HCT116 (cell line): ENCODE results near the gene TMEM184A. TPM values are rescaled to one million over a fixed set of nuclear protein-coding genes. Genes with fewer than 3 reads are reported as not detected.
A peak's percentile ranks its signal among the peaks of the same experiment; 100 is the strongest.

Source experiments
- ATAC-seq: fragments of 200-7000 bp; cut with Tn5 transposase; 2 replicates; pipeline ENCODE4 v1.9.1; 2020; ENCODE audit warnings: mild to moderate bottlenecking, moderate library complexity
- BruUV-seq: library from RNA; stranded (reverse); fragments of 400-500 nt; replicated peaks from 2 replicates; lab custom pipeline; 2021; lab: Mats Ljungman, UMichigan
- CTCF ChIA-PET: fragments of 300-600 bp; sonication (Branson Sonifier 250); formaldehyde crosslinking; loops from one replicate; lab custom pipeline; 2021; ENCODE audit warnings: antibody characterized with exemption; lab: Charles Lee
- POLR2A ChIA-PET: fragments of 300-600, 350-600 bp; sonication (Branson Sonifier 250); formaldehyde crosslinking; loops from one replicate; lab custom pipeline; 2021; ENCODE audit warnings: antibody characterized with exemption; lab: Charles Lee
- RAD21 ChIA-PET, 2 experiments: fragments of 300-600 bp; sonication (Branson Sonifier 250); formaldehyde crosslinking; loops; one replicate each; lab custom pipeline; 2023; ENCODE audit warnings: low total read pairs in 2 of 2; ENCODE audit not compliant: uncharacterized antibody in 2 of 2, unreplicated experiment in 2 of 2, low non-redundant PET in 1 of 2; lab: Charles Lee
- DNase-seq: peaks from one replicate; pipeline ENCODE4 v3.0.0-alpha.2; 2010; ENCODE audit warnings: low read depth, low spot score
- H2AFZ ChIP-seq: fragments of 200-600 bp; shearing (Covaris generic), sonication (generic); 2 replicates; pipeline ENCODE4 v1.6.1; 2017; ENCODE audit warnings: low read depth, mixed run types, mixed read lengths, antibody characterized with exemption, low read length; ENCODE audit not compliant: poor library complexity, severe bottlenecking
- H3K27ac ChIP-seq: 2 replicates; pipeline ENCODE4 v1.5.1; 2012; ENCODE audit warnings: low read depth, low read length
- H3K27me3 ChIP-seq: fragments of 200-600 bp; sonication (generic); 2 replicates; pipeline ENCODE4 v1.6.1; 2016; ENCODE audit warnings: mixed run types, low read length, mixed read lengths; ENCODE audit not compliant: insufficient read depth
- H3K36me3 ChIP-seq, 2 experiments: fragments of 200-500 bp in 1 of 2; fragments of 200-600 bp in 1 of 2; sonication (Bioruptor generic) in 1 of 2; sonication (generic) in 1 of 2; 2 replicates each; pipeline versions ENCODE4 v1.5.1 to v1.6.1; 2014 to 2016; ENCODE audit warnings: low read length in 2 of 2, inconsistent platforms in 1 of 2, mixed read lengths in 1 of 2, mixed run types in 1 of 2; ENCODE audit not compliant: insufficient read depth in 2 of 2, control insufficient read depth in 1 of 2
- H3K4me1 ChIP-seq, 2 experiments: fragments of 200-600 bp in 1 of 2; sonication (generic) in 1 of 2; 2 replicates each; pipeline versions ENCODE4 v1.5.1 to v1.6.1; 2012 to 2017; ENCODE audit warnings: low read length in 2 of 2, inconsistent platforms in 1 of 2, mild to moderate bottlenecking in 1 of 2, mixed read lengths in 1 of 2, mixed run types in 1 of 2, moderate library complexity in 1 of 2; ENCODE audit not compliant: insufficient read depth in 2 of 2, control insufficient read depth in 1 of 2
- H3K4me2 ChIP-seq: fragments of 200-600 bp; sonication (generic); 2 replicates; pipeline ENCODE4 v1.6.1; 2017; ENCODE audit warnings: mixed run types, low read length, mixed read lengths
- H3K4me3 ChIP-seq, 2 experiments: fragments of 200-600 bp in 1 of 2; sonication (generic) in 1 of 2; replicated peaks in 1 of 2; 2 replicates each; pipeline ENCODE4 v1.5.1; 2011 to 2016; ENCODE audit warnings: low read length in 2 of 2, control low read depth in 1 of 2, low read depth in 1 of 2, mild to moderate bottlenecking in 1 of 2, mixed read lengths in 1 of 2, mixed run types in 1 of 2
- H3K79me2 ChIP-seq: fragments of 200-600 bp; sonication (generic); 2 replicates; pipeline ENCODE4 v1.6.1; 2017; ENCODE audit warnings: mild to moderate bottlenecking, mixed run types, low read length, moderate library complexity, mixed read lengths; ENCODE audit not compliant: insufficient read depth
- H3K9ac ChIP-seq: fragments of 200-600 bp; sonication (generic); 2 replicates; pipeline ENCODE4 v1.6.1; 2016; ENCODE audit warnings: low read length, mixed read lengths
- H3K9me2 ChIP-seq: fragments of 200-600 bp; sonication (generic), shearing (Covaris generic); 2 replicates; pipeline ENCODE4 v1.6.1; 2017; ENCODE audit warnings: mixed run types, mild to moderate bottlenecking, moderate library complexity; ENCODE audit not compliant: insufficient read depth
- H3K9me3 ChIP-seq, 2 experiments: fragments of 200-500 bp in 1 of 2; fragments of 200-600 bp in 1 of 2; sonication (Bioruptor generic) in 1 of 2; sonication (generic) in 1 of 2; 2 replicates each; pipeline ENCODE4 v1.6.1; 2014 to 2017; ENCODE audit warnings: low read length in 2 of 2, mixed read lengths in 2 of 2, inconsistent platforms in 1 of 2, low read depth in 1 of 2, mild to moderate bottlenecking in 1 of 2, mixed run types in 1 of 2, moderate library complexity in 1 of 2; ENCODE audit not compliant: control insufficient read depth in 1 of 2, insufficient read depth in 1 of 2
- H4K20me1 ChIP-seq: fragments of 200-600 bp; sonication (generic), shearing (Covaris generic); 2 replicates; pipeline ENCODE4 v1.6.1; 2017; ENCODE audit warnings: mixed run types, mild to moderate bottlenecking, moderate library complexity; ENCODE audit not compliant: insufficient read depth
- CEBPB ChIP-seq: IDR thresholded peaks from 2 replicates; pipeline ENCODE4 v1.6.1; 2012; ENCODE audit warnings: low read depth
- ELF1 ChIP-seq: IDR thresholded peaks from 2 replicates; pipeline ENCODE4 v1.6.1; 2012; ENCODE audit warnings: low read depth, borderline replicate concordance
- EZH2 ChIP-seq: fragments of 200-600 bp; sonication (generic); IDR thresholded peaks from 2 replicates; pipeline ENCODE4 v1.6.1; 2017; ENCODE audit warnings: antibody characterized with exemption, mixed run types
- EZH2phosphoT487 ChIP-seq: fragments of 200-600 bp; IDR thresholded peaks from 2 replicates; pipeline ENCODE4 v1.6.1; 2018; ENCODE audit warnings: antibody characterized with exemption, borderline replicate concordance
- POLR2A ChIP-seq: IDR thresholded peaks from 2 replicates; pipeline ENCODE4 v1.7.0; 2011; ENCODE audit warnings: borderline replicate concordance; ENCODE audit not compliant: insufficient read depth, insufficient read length; ENCODE audit errors: extremely low read depth
- RAD21 ChIP-seq: IDR thresholded peaks from 2 replicates; pipeline ENCODE4 v1.6.1; 2012; ENCODE audit warnings: low read depth, mild to moderate bottlenecking
- SIN3A ChIP-seq: IDR thresholded peaks from 2 replicates; pipeline ENCODE4 v1.6.1; 2012; ENCODE audit warnings: low read depth
- SP1 ChIP-seq: IDR thresholded peaks from 2 replicates; pipeline ENCODE4 v1.6.1; 2012; ENCODE audit warnings: low read depth
- SRF ChIP-seq: IDR thresholded peaks from 2 replicates; pipeline ENCODE4 v1.6.1; 2012; ENCODE audit warnings: low read depth
- TCF7L2 ChIP-seq: IDR thresholded peaks from 2 replicates; pipeline ENCODE4 v1.7.0; 2011; ENCODE audit warnings: borderline replicate concordance, inconsistent platforms; ENCODE audit not compliant: insufficient read depth, insufficient read length; ENCODE audit errors: extremely low read depth
- YY1 ChIP-seq: IDR thresholded peaks from 2 replicates; pipeline ENCODE4 v1.6.1; 2011; ENCODE audit warnings: low read length, low read depth, moderate library complexity, mild to moderate bottlenecking; ENCODE audit not compliant: insufficient replicate concordance; ENCODE audit errors: extremely low read depth
- ZNF274 ChIP-seq: fragments of 200-500 bp; sonication (Bioruptor generic); IDR thresholded peaks from 2 replicates; pipeline ENCODE4 v1.6.1; 2014; ENCODE audit warnings: mild to moderate bottlenecking, low read depth, low read length, inconsistent platforms
- intact Hi-C: fragments of 100-400 bp; cut with micrococcal nuclease; formaldehyde crosslinking; loops from 2 replicates; pipeline ENCODE4 v1.10.0; 2022
- total RNA-seq: library from RNA; stranded (reverse); gene quantifications from one replicate; pipeline ENCODE4 v1.2.1, GENCODE V29; 2021; ENCODE audit not compliant: unreplicated experiment
- TF ChIP-seq, protein P1 (sequence below): IDR thresholded peaks from 2 replicates; pipeline ENCODE4 v1.6.1; 2011; ENCODE audit warnings: mild to moderate bottlenecking, low read length, moderate library complexity; ENCODE audit not compliant: insufficient replicate concordance; ENCODE audit errors: extremely low read depth
- TF ChIP-seq, protein P2 (sequence below): IDR thresholded peaks from 2 replicates; pipeline ENCODE4 v1.6.1; 2012
- TF ChIP-seq, protein P3 (sequence below): IDR thresholded peaks from 2 replicates; pipeline ENCODE4 v1.6.1; 2012; ENCODE audit warnings: low read depth

The TMEM184A gene
- total RNA-seq, 1 experiment from 2014 or later, result 34.8 TPM

DNA sequence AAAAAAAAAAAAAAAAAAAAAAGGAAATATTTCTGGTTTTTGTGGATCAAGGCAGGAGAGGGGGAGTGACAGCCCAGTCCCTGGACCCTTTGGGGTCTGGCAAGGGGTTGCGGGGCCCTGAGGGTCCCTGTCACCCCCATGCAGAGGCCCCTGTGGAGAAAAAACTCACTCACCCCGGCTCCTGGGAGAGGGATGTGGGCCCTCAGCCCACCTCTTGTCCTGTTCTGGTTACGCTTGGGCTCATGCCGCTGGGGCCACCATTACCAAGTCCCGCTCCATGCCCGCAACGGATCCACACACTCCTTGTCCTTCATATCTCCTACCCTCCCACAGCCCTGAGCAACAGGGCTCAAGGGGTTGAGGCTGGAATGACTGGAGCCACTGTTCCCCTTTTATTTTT is 1.0 kb upstream of the TMEM184A start:
- peak overlapping the region; percentile 99 for H3K27ac ChIP-seq
- POLR2A ChIA-PET, result interaction anchor here (1.6 to 2.0 kb wide), 2 partner anchors 20 to 51 kb away, joined by 5 to 13 read pairs; no protein-coding TSS in a partner anchor

DNA sequence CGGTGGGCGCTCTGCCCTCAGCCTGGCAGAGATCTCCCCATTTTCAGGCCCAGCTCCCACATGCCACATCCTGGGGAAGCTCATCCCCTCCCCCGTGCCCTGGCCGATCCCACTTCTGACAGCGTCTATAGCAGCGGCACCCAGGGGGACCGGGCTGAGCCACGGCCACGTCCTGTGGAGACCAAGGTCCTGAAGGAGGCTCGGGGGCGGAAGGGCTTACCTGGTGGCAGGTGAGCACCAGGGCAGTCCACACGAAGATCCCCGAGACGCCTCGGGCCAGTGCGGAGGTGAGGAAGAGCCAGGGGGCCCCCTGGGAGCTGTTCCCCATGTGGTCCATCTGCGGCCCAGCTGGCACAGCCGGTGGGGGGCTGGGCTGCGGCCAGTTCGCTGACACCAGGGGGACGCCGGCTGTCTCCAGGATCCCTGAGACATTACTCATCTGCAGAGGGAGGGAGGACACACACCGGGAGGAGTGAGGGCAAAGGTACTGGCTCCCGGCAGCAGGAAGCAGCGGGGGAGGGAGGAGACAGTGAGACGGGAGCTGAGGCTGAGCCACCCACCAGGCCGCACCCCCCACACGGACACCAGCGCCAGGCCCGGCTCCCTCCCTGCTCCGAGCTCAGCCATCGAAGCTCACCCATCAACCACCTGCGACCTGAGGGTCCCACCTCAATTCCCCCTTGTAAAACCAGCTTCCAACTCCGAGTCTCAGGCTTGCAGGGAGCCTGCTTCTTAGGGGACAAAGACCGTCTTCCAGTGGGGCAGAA is 776 bp downstream of the TMEM184A start:
- ChIA-PET CTCF (interaction anchor here (0.7 to 2.7 kb wide), 9 partner anchors 18 to 654 kb away, joined by 3 to 31 read pairs (median 5); no protein-coding TSS in a partner anchor), POLR2A (interaction anchor here (0.8 to 2.0 kb wide), 4 partner anchors 10 to 49 kb away, joined by 3 to 13 read pairs (median 4); no protein-coding TSS in a partner anchor), RAD21 (interaction anchor here in 1 of 2 experiments (1.2 to 1.6 kb wide), 2 partner anchors 18 to 49 kb away, joined by 3 to 7 read pairs; no protein-coding TSS in a partner anchor)
- peak overlapping the region; percentile 99 for H3K27ac ChIP-seq
- H3K9me3 ChIP-seq, result no peaks in the 10 kb centered on the region
- no peaks in the 10 kb centered on the region for H3K27me3 ChIP-seq
- no peaks in the 10 kb centered on the region for H3K36me3 ChIP-seq
- intact Hi-C loops, result loop anchor here (2.0 kb wide), 1 partner anchor 136 kb away; no protein-coding TSS in a partner anchor
- peak overlapping the region; percentile 61 to 66 for H3K4me3 ChIP-seq
- peaks cover 32 to 58% of the 10 kb centered on the region in 2 experiments for H3K4me1 ChIP-seq
- H3K79me2 ChIP-seq, result peaks cover 9% of the 10 kb centered on the region; the same call in 1 of the 2 replicates
- peak overlapping the region; percentile 86 for H3K9ac ChIP-seq
- no TSS peak for BruUV-seq
- DNase-seq (no peak), ATAC-seq (peak; percentile 71)
- H4K20me1 ChIP-seq, result no peaks in the 10 kb centered on the region
- H3K9me2 ChIP-seq, result no peaks in the 10 kb centered on the region
- H3K4me2 ChIP-seq, result peak overlapping the region; percentile 98
- H2AFZ ChIP-seq, result no peak overlapping the region
- TF ChIP-seq RAD21 (no peak), POLR2A (peak; percentile 10), YY1 (no peak)
- TF ChIP-seq, protein P1, sequence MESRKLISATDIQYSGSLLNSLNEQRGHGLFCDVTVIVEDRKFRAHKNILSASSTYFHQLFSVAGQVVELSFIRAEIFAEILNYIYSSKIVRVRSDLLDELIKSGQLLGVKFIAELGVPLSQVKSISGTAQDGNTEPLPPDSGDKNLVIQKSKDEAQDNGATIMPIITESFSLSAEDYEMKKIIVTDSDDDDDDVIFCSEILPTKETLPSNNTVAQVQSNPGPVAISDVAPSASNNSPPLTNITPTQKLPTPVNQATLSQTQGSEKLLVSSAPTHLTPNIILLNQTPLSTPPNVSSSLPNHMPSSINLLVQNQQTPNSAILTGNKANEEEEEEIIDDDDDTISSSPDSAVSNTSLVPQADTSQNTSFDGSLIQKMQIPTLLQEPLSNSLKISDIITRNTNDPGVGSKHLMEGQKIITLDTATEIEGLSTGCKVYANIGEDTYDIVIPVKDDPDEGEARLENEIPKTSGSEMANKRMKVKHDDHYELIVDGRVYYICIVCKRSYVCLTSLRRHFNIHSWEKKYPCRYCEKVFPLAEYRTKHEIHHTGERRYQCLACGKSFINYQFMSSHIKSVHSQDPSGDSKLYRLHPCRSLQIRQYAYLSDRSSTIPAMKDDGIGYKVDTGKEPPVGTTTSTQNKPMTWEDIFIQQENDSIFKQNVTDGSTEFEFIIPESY, result no peak
- TF ChIP-seq, protein P2, sequence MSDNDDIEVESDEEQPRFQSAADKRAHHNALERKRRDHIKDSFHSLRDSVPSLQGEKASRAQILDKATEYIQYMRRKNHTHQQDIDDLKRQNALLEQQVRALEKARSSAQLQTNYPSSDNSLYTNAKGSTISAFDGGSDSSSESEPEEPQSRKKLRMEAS, result no peak
- TF ChIP-seq, protein P3, sequence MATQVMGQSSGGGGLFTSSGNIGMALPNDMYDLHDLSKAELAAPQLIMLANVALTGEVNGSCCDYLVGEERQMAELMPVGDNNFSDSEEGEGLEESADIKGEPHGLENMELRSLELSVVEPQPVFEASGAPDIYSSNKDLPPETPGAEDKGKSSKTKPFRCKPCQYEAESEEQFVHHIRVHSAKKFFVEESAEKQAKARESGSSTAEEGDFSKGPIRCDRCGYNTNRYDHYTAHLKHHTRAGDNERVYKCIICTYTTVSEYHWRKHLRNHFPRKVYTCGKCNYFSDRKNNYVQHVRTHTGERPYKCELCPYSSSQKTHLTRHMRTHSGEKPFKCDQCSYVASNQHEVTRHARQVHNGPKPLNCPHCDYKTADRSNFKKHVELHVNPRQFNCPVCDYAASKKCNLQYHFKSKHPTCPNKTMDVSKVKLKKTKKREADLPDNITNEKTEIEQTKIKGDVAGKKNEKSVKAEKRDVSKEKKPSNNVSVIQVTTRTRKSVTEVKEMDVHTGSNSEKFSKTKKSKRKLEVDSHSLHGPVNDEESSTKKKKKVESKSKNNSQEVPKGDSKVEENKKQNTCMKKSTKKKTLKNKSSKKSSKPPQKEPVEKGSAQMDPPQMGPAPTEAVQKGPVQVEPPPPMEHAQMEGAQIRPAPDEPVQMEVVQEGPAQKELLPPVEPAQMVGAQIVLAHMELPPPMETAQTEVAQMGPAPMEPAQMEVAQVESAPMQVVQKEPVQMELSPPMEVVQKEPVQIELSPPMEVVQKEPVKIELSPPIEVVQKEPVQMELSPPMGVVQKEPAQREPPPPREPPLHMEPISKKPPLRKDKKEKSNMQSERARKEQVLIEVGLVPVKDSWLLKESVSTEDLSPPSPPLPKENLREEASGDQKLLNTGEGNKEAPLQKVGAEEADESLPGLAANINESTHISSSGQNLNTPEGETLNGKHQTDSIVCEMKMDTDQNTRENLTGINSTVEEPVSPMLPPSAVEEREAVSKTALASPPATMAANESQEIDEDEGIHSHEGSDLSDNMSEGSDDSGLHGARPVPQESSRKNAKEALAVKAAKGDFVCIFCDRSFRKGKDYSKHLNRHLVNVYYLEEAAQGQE, result no peak

More for the DNA sequence above, 1.0 kb upstream of the TMEM184A start:
- no peaks in the 10 kb centered on the region for H3K9me3 ChIP-seq
- no peaks in the 10 kb centered on the region for H3K9me2 ChIP-seq
- no peak for ATAC-seq
- no peaks in the 10 kb centered on the region for H4K20me1 ChIP-seq
- no peak overlapping the region for H2AFZ ChIP-seq
- no TSS peak for BruUV-seq
- H3K4me3 ChIP-seq, result no peak overlapping the region
- ChIA-PET RAD21 (interaction anchor here (0.7 to 1.6 kb wide), 2 partner anchors 47 to 51 kb away, joined by 3 to 7 read pairs; no protein-coding TSS in a partner anchor), CTCF (interaction anchor here (0.6 to 2.7 kb wide), 10 partner anchors 14 to 653 kb away, joined by 3 to 31 read pairs (median 4); no protein-coding TSS in a partner anchor)
- peak overlapping the region; percentile 86; the same call in 1 of the 2 replicates for H3K9ac ChIP-seq
- H3K4me2 ChIP-seq, result peak overlapping the region; percentile 98
- peaks cover 32 to 62% of the 10 kb centered on the region in 2 experiments for H3K4me1 ChIP-seq
- DNase-seq, result no peak
- TF ChIP-seq TCF7L2 (no peak), CEBPB (no peak), ELF1 (no peak), EZH2 (no peak), SRF (no peak), POLR2A (no peak), SIN3A (no peak), SP1 (no peak), RAD21 (no peak), EZH2phosphoT487 (no peak), ZNF274 (no peak)
- H3K27me3 ChIP-seq, result no peaks in the 10 kb centered on the region
- H3K79me2 ChIP-seq, result peaks cover 9% of the 10 kb centered on the region; the same call in 1 of the 2 replicates
- intact Hi-C loops, result no loop called here
- no peaks in the 10 kb centered on the region for H3K36me3 ChIP-seq
